Suprapubic skin (tissue), 4 donors: ENCODE results near the gene GFER. TPM values are rescaled to one million over a fixed set of nuclear protein-coding genes. Genes with fewer than 3 reads are reported as not detected.

Experiments used
- DNase-seq, 2 donors: peaks; one replicate each; pipeline ENCODE4 v3.0.0-alpha.2; 2019; ENCODE audit warnings: low spot score in 2 of 2
- H3K27ac ChIP-seq: fragments of 200-600 bp; sonication (generic); one replicate; pipeline ENCODE4 v1.5.1; 2019
- H3K27me3 ChIP-seq: fragments of 200-600 bp; sonication (generic); one replicate; pipeline ENCODE4 v1.5.1; 2019
- H3K36me3 ChIP-seq: fragments of 200-600 bp; sonication (generic); one replicate; pipeline ENCODE4 v1.5.1; 2019
- H3K4me1 ChIP-seq: fragments of 200-600 bp; sonication (generic); one replicate; pipeline ENCODE4 v1.5.1; 2019
- H3K4me3 ChIP-seq: fragments of 200-600 bp; sonication (generic); one replicate; pipeline ENCODE4 v1.5.1; 2019; ENCODE audit warnings: mild to moderate bottlenecking
- H3K9me3 ChIP-seq: fragments of 200-600 bp; sonication (generic); one replicate; pipeline ENCODE4 v1.5.1; 2019
- CTCF ChIP-seq, 2 donors: fragments of 200-600 bp in 1 of 2; fragments of 450-650 bp in 1 of 2; sonication (generic) in 1 of 2; IDR thresholded peaks; one replicate each; pipeline ENCODE4 v1.5.1; 2016 to 2019; ENCODE audit warnings: antibody characterized with exemption in 2 of 2, mild to moderate bottlenecking in 1 of 2, moderate library complexity in 1 of 2
- EP300 ChIP-seq: sonication (generic); formaldehyde crosslinking; IDR thresholded peaks from one replicate; pipeline ENCODE4 v1.6.1; 2017; ENCODE audit warnings: antibody characterized with exemption
- POLR2A ChIP-seq, 2 donors: fragments of 450-650 bp; IDR thresholded peaks; one replicate each; pipeline ENCODE4 v1.6.1; 2017; ENCODE audit warnings: antibody characterized with exemption in 2 of 2, mild to moderate bottlenecking in 2 of 2, moderate library complexity in 2 of 2
- POLR2AphosphoS5 ChIP-seq, 3 donors: sonication (generic); formaldehyde crosslinking; IDR thresholded peaks; one replicate each; pipeline ENCODE4 v1.6.1; 2017; ENCODE audit warnings: antibody characterized with exemption in 3 of 3
- WGBS: methylation state at CpG from one replicate; pipeline ENCODE4 v1.1.5; 2018; 5-methylcytosine and 5-hydroxymethylcytosine counted together
- total RNA-seq, 4 donors: library from RNA; depleted of rRNA; stranded (reverse); fragments of >200 nt; gene quantifications; one replicate each; pipeline ENCODE4 v1.1.0, GENCODE V29; 2016

The GFER gene
- total RNA-seq, 4 donors from 2014 or later = 7.0 to 11.2 (median 9.5) TPM

DNA sequence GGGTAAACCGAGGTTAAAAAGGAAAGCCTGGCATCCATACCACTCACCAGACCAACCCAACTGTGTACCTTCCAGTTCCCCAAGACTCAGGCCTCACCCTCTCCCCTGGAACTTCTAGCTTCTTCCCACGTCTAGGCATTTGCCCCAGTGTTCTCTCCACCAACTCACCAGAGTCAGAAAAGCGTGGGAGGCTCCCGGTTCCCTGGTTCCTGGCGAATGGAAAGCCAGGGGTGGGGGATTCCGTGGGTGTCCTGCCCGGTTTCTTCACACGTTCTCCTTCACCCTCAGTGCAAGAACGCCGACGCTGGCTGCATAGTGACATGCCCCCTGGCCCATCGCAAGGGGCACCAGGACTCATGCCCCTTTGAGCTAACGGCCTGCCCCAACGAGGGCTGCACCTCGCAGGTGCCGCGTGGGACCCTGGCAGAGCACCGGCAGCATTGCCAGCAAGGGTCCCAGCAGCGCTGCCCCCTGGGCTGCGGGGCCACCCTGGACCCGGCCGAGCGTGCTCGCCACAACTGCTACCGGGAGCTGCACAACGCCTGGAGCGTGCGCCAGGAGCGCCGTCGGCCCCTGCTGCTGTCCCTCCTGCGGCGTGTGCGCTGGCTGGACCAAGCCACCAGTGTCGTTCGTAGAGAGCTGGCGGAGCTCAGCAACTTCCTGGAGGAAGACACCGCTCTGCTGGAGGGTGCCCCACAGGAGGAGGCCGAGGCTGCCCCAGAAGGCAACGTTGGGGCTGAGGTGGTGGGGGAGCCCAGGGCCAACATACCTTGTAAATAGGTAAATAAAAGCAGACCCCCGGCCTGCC is 15.6 kb upstream of the GFER start:
- peaks cover 40% of the 10 kb centered on the region for H3K4me1 ChIP-seq
- TF ChIP-seq POLR2AphosphoS5 (IDR thresholded peaks at IDR 0.05) = no peak
- no peaks in the 10 kb centered on the region for H3K9me3 ChIP-seq
- no peaks in the 10 kb centered on the region for H3K27me3 ChIP-seq
- DNase-seq = no peak
- H3K27ac ChIP-seq = no peak overlapping the region
- H3K36me3 ChIP-seq = peaks cover under 1% of the 10 kb centered on the region
- 87% methylated on average over 12 of the region's 41 CpGs for WGBS
- H3K4me3 ChIP-seq = no peak overlapping the region

GRCh38 chr16:1971796-1972489 is 12.1 kb upstream of the GFER start, which contains the start of gene TBL3:
Gene TBL3 (plus strand): TSS chr16:1972053. CDS start chr16:1972165, 112 bp downstream.
- H3K4me3 ChIP-seq = peak within 1 kb of the TSS; percentile 85
- TF ChIP-seq CTCF (IDR thresholded peaks at IDR 0.05) = no peak
- peak; percentile 97 to 100 (median 99) for TF ChIP-seq POLR2AphosphoS5 (IDR thresholded peaks at IDR 0.05)
- peak; percentile 72 to 78 for TF ChIP-seq POLR2A (IDR thresholded peaks at IDR 0.05)
- TF ChIP-seq EP300 = no peak
- 0% methylated on average over 8 of the region's 78 CpGs for WGBS

DNA sequence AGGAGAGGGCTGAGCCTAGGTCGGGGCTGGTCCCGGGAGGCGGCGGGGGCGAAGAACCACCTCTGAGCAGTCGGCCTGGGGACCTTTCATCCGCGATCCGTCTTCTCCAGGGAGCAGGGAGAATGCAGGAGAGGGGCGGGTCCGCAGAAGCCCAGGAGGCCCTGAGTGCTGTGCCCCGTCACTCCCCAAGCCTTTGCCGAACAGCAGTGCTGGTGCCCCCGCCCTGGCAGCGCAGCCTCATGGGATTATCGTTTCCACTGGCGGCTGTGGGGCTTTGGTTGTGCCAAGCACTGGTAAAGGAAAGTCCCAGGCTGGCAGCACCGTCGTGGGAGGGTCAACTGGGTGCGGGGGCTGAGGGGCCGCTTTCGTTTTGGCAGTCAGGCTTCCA is 11.5 kb upstream of the GFER start:
- Histone ChIP-seq H3K36me3 (peaks cover 36% of the 10 kb centered on the region), H3K4me1 (peaks cover 28% of the 10 kb centered on the region), H3K9me3 (no peaks in the 10 kb centered on the region), H3K27me3 (peaks cover 4% of the 10 kb centered on the region), H3K27ac (peak overlapping the region; percentile 93), H3K4me3 (peak overlapping the region; percentile 85)
- no peak for TF ChIP-seq EP300
- no peak for TF ChIP-seq CTCF (IDR thresholded peaks at IDR 0.05)
- no peak for TF ChIP-seq POLR2A (IDR thresholded peaks at IDR 0.05)
- TF ChIP-seq POLR2AphosphoS5 (IDR thresholded peaks at IDR 0.05) = no peak
- WGBS = 2% methylated on average over 5 of the region's 22 CpGs
- peak in 1 of 2 donors; percentile 74 for DNase-seq

More at GRCh38 chr16:1971796-1972489, 12.1 kb upstream of the GFER start, which contains the start of gene TBL3:
- H3K9me3 ChIP-seq = no peaks in the 10 kb centered on the region
- peak within 1 kb of the TSS; percentile 93 for H3K27ac ChIP-seq
- DNase-seq = peak; percentile 97 to 98
- H3K27me3 ChIP-seq = no peaks in the 10 kb centered on the region
- peaks cover 28% of the 10 kb centered on the region for H3K4me1 ChIP-seq
- peaks cover 31% of the 10 kb centered on the region for H3K36me3 ChIP-seq

DNA sequence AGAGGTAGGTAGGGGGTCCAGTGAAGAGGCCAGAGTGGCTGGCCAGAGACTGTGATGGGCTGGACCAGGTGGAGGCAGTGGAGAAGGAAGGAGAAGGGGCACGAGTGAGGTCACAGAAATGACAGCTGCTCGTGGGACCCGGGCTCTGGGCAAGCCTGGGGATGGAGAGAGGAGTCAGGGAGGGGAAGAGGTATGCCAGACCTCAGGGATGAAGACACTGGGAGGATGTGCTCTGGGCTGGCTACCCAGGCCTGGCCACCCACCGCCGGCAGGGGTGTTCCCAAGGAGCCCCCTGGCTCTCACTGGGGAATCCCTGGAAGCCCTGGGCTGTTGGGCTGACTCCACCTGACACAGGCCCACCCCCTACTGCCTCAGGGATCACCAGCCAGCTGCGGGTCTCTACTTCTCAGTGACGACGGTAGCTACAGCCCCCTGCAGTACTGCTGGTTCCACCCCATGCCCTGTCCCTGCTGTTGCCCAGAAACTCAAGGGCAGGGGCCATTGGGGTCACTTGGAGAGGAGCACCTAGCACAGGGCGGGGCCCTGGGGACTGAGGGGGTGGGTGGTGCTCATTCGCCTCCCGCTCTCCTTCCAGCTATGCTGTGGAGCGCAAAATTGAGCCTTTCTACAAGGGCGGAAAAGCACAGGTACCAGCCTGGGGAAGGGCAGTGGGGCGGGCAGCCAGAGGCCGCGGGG is 10.4 kb upstream of the GFER start:
- Histone ChIP-seq H3K27me3 (peaks cover 12% of the 10 kb centered on the region), H3K27ac (no peak overlapping the region), H3K36me3 (peaks cover 46% of the 10 kb centered on the region), H3K9me3 (no peaks in the 10 kb centered on the region), H3K4me3 (no peak overlapping the region), H3K4me1 (peaks cover 33% of the 10 kb centered on the region)
- no peak for DNase-seq
- TF ChIP-seq POLR2A (IDR thresholded peaks at IDR 0.05) = no peak
- no peak for TF ChIP-seq CTCF (IDR thresholded peaks at IDR 0.05)
- 87% methylated on average over 16 of the region's 16 CpGs for WGBS

DNA sequence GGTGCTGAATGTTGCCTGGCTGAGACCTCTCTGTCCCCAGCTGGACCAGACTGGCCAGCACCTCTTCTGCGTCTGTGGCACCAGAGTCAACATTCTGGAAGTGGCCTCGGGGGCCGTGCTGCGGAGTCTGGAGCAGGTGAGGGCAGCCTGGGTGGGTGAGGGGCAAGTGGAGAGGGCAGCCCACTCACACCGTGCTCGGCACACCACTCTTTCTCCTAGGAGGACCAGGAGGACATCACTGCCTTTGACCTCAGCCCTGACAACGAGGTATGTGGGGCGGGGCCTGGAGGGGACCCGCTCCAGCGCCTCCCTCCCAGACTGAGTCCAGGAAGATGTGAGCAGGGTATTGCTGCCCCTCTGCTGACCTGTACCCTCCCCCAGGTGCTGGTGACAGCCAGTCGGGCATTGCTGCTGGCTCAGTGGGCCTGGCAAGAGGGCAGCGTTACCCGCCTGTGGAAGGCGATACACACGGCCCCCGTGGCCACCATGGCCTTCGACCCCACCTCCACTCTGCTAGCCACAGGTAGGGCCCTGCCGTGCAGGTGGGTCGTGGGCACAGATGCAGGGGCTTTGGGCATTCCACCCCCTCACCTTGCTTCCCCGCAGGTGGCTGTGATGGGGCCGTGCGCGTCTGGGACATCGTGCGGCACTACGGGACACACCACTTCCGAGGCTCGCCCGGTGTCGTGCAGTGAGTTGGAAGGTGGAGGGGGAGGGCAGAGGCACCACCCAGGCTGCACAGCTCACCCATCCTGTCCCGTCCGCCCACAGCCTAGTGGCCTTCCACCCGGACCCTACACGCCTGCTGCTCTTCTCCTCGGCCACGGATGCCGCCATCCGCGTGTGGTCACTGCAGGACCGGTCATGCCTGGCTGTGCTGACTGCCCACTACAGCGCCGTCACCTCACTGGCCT is 9.6 kb upstream of the GFER start:
- Histone ChIP-seq H3K4me1 (peaks cover 40% of the 10 kb centered on the region), H3K27me3 (peaks cover 20% of the 10 kb centered on the region), H3K4me3 (no peak overlapping the region), H3K36me3 (peaks cover 46% of the 10 kb centered on the region), H3K27ac (no peak overlapping the region), H3K9me3 (no peaks in the 10 kb centered on the region)
- no peak for DNase-seq
- whole genome bisulfite sequencing = 97% methylated on average over 28 of the region's 42 CpGs
- no peak for TF ChIP-seq CTCF (IDR thresholded peaks at IDR 0.05)
- TF ChIP-seq POLR2AphosphoS5 (IDR thresholded peaks at IDR 0.05) = no peak
